Activated T-helper 9 cell treated with anti-CD3 and anti-CD28 coated beads, Interleukin-2, amount 50 U/mL, for 16 hours (primary cell): ENCODE measurements around the gene LAMA1.
"Not testable (repeated sequence)": the region's sequence is repeated elsewhere in the genome, so short reads cannot be mapped to it uniquely, and the experiment has no call there.

ENCODE experiments used
- DNase-seq: peaks from one replicate; pipeline ENCODE4 v3.0.0-alpha.2; 2020; ENCODE audit warnings: low read depth

Gene LAMA1

GRCh38 chr18:6949800-6950586 lies 167.6 kb downstream of the LAMA1 start:
- no peak for DNase-seq

GRCh38 chr18:6948281-6949055 lies 169.1 kb downstream of the LAMA1 start:
- no peak for DNase-seq

- DNase-seq = no peak
Observed at GRCh38 chr18:6947338-6948030, 170.1 kb downstream of the LAMA1 start.

- no peak for DNase-seq
Observed at GRCh38 chr18:6943143-6943542, 174.5 kb downstream of the LAMA1 start.

GRCh38 chr18:6942742-6943141 lies 174.9 kb downstream of the LAMA1 start:
- DNase-seq = no peak

GRCh38 chr18:6941996-6942395 lies 175.6 kb downstream of the LAMA1 start:
- no peak for DNase-seq

GRCh38 chr18:6940451-6940850 lies 177.1 kb downstream of the LAMA1 start:
- no peak for DNase-seq

GRCh38 chr18:6939972-6940371 lies 177.6 kb downstream of the LAMA1 start:
- DNase-seq = no peak

GRCh38 chr18:6938403-6938802 lies 179.2 kb downstream of the LAMA1 start:
- DNase-seq = not testable (repeated sequence)

- no peak for DNase-seq
Observed at GRCh38 chr18:6938003-6938402, 179.6 kb downstream of the LAMA1 start.

- DNase-seq = no peak
Observed at GRCh38 chr18:6934859-6935258, 182.7 kb downstream of the LAMA1 start.

GRCh38 chr18:6929370-6930102 lies 188.1 kb downstream of the LAMA1 start:
- no peak for DNase-seq

GRCh38 chr18:6928359-6928758 lies 189.2 kb downstream of the LAMA1 start:
- no peak for DNase-seq

- DNase-seq = no peak
Observed at GRCh38 chr18:6927153-6927552, 190.4 kb downstream of the LAMA1 start.

GRCh38 chr18:6923220-6923619 lies 194.4 kb downstream of the LAMA1 start:
- no peak for DNase-seq

GRCh38 chr18:6921571-6921970 lies 196.0 kb downstream of the LAMA1 start:
- DNase-seq = no peak

GRCh38 chr18:6920099-6920955 lies 197.3 kb downstream of the LAMA1 start:
- DNase-seq = no peak

- no peak for DNase-seq
Observed at GRCh38 chr18:6917072-6917471, 200.5 kb downstream of the LAMA1 start.

- DNase-seq = no peak
Observed at GRCh38 chr18:6901286-6901926, 216.2 kb downstream of the LAMA1 start.

GRCh38 chr18:6891788-6892187 lies 225.8 kb downstream of the LAMA1 start:
- DNase-seq = no peak
